BLaER1 treated with 17β-estradiol and CSF1 and Interleukin-3, amounts not matched to agents 10 nM and 100 nM (cell line): Measurements from ENCODE around the gene SERPINA12.

Source experiments
- H3K27ac ChIP-seq, 11 experiments: shearing (Covaris generic); formaldehyde crosslinking; 2 replicates each; pipeline ENCODE4 v1.8.1; 2022
- H3K27me3 ChIP-seq, 11 experiments: shearing (Covaris generic); formaldehyde crosslinking; 2 replicates each; pipeline ENCODE4 v1.8.1; 2022
- H3K36me3 ChIP-seq, 11 experiments: shearing (Covaris generic); formaldehyde crosslinking; 2 replicates each; pipeline ENCODE4 v1.8.1; 2022
- H3K4me1 ChIP-seq, 10 experiments: shearing (Covaris generic); formaldehyde crosslinking; 2 replicates each; pipeline ENCODE4 v1.8.1; 2022
- H3K4me2 ChIP-seq, 11 experiments: shearing (Covaris generic); formaldehyde crosslinking; 2 replicates each; pipeline ENCODE4 v1.8.1; 2022
- H3K4me3 ChIP-seq, 10 experiments: shearing (Covaris generic); formaldehyde crosslinking; 2 replicates each; pipeline ENCODE4 v1.8.1; 2022
- H3K9ac ChIP-seq, 11 experiments: shearing (Covaris generic); formaldehyde crosslinking; 2 replicates each; pipeline ENCODE4 v1.8.1; 2022
- H3K9me3 ChIP-seq, 11 experiments: shearing (Covaris generic); formaldehyde crosslinking; replicated peaks in 1 of 11; 2 replicates each; pipeline ENCODE4 v1.8.1; 2022
- H4K20me1 ChIP-seq, 11 experiments: shearing (Covaris generic); formaldehyde crosslinking; 2 replicates each; pipeline ENCODE4 v1.8.1; 2022
- Cebpa-rat ChIP-seq, 11 experiments: shearing (Covaris generic); IDR thresholded peaks; 2 replicates each; pipeline ENCODE4 v1.8.1; 2022

Gene SERPINA12

DNA sequence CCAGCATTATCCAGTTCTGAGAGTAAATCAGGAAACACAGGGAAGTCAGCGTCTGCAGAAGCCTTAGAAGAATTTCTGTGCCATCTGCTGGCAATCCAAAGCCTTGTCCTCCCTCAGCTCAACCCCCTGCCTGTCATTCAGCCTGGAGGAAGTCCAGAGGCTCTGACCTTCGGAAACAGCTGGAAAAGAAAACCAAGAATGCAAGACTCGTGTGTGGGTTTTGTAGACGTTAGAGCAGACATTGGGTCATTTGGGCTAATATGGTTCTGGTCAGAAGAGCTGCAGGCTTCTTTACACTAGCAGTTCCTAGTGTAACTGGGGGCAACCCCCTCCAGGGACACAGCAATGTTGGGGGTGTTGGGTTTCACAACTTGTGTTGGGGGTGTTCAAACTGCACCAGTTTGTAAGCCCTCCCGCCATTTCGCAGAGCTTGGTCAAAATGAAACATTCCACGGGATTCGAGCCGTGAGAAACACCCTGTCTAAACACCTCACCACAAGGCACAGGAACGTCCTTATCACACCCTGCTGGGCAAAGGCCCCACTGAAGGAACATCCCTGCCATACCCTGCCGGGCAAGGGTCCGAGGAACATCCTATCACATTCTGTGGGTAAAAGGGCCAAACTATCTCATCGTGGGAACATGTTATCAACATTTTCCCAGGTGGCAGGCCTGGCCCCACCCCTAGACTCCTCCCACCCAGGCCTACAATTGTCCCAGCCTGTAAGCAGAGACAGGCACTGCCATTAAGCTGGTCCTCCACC, 30.9 kb upstream of the SERPINA12 start:
- Histone ChIP-seq H3K9me3 (peaks cover 0 to 9% (median 0%) of the 10 kb centered on the region in 11 experiments; a peak in 7 of 22 replicates), H4K20me1 (no peaks in the 10 kb centered on the region), H3K27me3 (no peaks in the 10 kb centered on the region), H3K27ac (no peak overlapping the region), H3K4me2 (peak overlapping the region in 1 of 11 experiments; percentile 37; a peak in 1 of 22 replicates), H3K4me1 (peaks cover 0 to 6% (median 0%) of the 10 kb centered on the region in 10 experiments; a peak in 1 of 20 replicates), H3K4me3 (no peak overlapping the region), H3K36me3 (no peaks in the 10 kb centered on the region), H3K9ac (no peak overlapping the region)
- no peak for TF ChIP-seq Cebpa-rat (IDR thresholded peaks at IDR 0.05)

DNA sequence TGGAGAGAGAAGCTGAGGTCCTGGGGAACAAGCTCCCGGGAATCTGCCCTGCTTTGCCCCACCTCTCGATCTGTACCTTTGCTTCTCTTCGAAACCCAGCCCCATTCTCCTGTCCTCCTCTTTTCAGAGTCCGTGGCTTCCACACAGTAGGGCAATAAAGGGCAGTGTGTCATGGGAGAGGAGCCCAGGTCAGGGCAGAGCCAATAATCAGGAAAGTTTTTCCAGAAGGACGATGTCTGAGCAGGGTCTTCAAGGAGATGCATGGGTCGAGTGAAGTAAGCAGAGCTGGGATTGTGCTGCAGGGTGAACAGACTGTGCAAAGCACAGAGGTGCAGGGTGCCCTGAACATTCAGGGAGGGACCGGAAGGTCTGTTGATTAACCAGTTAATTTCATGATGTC, 29.9 kb upstream of the SERPINA12 start:
- H4K20me1 ChIP-seq = no peaks in the 10 kb centered on the region
- no peak overlapping the region for H3K4me2 ChIP-seq
- H3K27me3 ChIP-seq = no peaks in the 10 kb centered on the region
- no peak overlapping the region for H3K9ac ChIP-seq
- peaks cover 0 to 6% (median 0%) of the 10 kb centered on the region in 10 experiments; a peak in 1 of 20 replicates for H3K4me1 ChIP-seq
- no peak overlapping the region for H3K27ac ChIP-seq
- no peak for TF ChIP-seq Cebpa-rat (IDR thresholded peaks at IDR 0.05)
- H3K9me3 ChIP-seq = peaks cover 0 to 8% (median 0%) of the 10 kb centered on the region in 11 experiments; a peak in 5 of 22 replicates
- no peaks in the 10 kb centered on the region for H3K36me3 ChIP-seq
- no peak overlapping the region for H3K4me3 ChIP-seq

GRCh38 chr14:94538070-94538740, 28.9 kb upstream of the SERPINA12 start:
- Histone ChIP-seq H4K20me1 (no peaks in the 10 kb centered on the region), H3K9me3 (peaks cover 0 to 14% (median 4%) of the 10 kb centered on the region in 11 experiments; a peak in 13 of 22 replicates), H3K4me3 (no peak overlapping the region), H3K4me1 (peaks cover 0 to 9% (median 6%) of the 10 kb centered on the region in 10 experiments; a peak in 13 of 20 replicates), H3K9ac (no peak overlapping the region), H3K27me3 (no peaks in the 10 kb centered on the region), H3K4me2 (no peak overlapping the region), H3K36me3 (no peaks in the 10 kb centered on the region), H3K27ac (no peak overlapping the region)
- TF ChIP-seq Cebpa-rat (IDR thresholded peaks at IDR 0.05) = no peak

DNA sequence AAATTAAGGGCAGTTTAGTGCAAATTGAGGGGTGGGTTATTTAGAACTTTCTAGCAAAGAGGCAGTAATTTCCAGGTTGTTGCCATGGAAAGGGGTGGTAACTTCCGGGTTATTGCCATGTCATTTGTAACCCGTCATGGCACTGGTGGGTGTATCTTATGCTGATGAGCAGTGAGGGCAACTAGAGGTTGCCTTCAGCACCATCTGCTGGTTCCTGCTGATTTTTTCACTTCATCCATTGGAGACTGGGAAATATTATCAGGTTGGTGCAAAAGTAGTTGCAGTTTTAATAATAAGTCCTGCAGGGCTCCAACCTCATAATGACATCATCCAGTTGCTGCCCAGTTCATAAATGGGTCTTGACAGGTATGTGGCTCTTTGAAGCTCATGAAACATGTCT, 27.6 kb upstream of the SERPINA12 start:
- H3K27me3 ChIP-seq = no peaks in the 10 kb centered on the region
- peak overlapping the region in 1 of 11 experiments; percentile 45; a peak in 1 of 22 replicates for H3K27ac ChIP-seq
- no peak overlapping the region for H3K9ac ChIP-seq
- peaks cover 13 to 22% (median 19%) of the 10 kb centered on the region in 10 experiments for H3K4me1 ChIP-seq
- TF ChIP-seq Cebpa-rat (IDR thresholded peaks at IDR 0.05) = no peak
- no peaks in the 10 kb centered on the region for H3K36me3 ChIP-seq
- H3K4me2 ChIP-seq = no peak overlapping the region
- no peaks in the 10 kb centered on the region for H4K20me1 ChIP-seq
- peaks cover 0 to 18% (median 7%) of the 10 kb centered on the region in 11 experiments; a peak in 13 of 22 replicates for H3K9me3 ChIP-seq
- H3K4me3 ChIP-seq = no peak overlapping the region

DNA sequence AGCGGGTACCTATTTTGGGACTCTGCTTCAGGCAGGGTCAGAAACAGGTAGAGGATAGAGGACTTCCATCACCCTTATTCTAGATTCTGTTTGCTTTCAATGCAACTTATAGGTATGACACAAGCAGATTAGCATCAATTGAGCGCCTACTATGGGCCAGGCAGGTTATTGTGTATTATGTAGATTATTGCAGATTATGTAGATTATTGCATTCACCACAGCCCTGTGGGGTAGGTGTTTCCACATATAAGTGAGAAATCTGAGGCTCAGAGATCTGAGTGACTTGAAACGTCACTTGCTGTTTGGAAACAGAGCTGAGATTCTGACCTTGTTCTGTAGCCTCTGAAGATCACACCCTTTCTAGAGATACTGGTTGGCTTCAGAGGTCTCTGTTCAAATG, 26.2 kb upstream of the SERPINA12 start:
- Histone ChIP-seq H3K9ac (no peak overlapping the region), H3K27me3 (no peaks in the 10 kb centered on the region), H3K4me3 (no peak overlapping the region)

GRCh38 chr14:94532447-94532846, 23.2 kb upstream of the SERPINA12 start:
- Histone ChIP-seq H3K36me3 (no peaks in the 10 kb centered on the region), H3K4me2 (peak overlapping the region; percentile 44 to 80 (median 62); a peak in 21 of 22 replicates), H3K27me3 (no peaks in the 10 kb centered on the region), H3K4me3 (no peak overlapping the region), H4K20me1 (no peaks in the 10 kb centered on the region), H3K9me3 (peaks cover 4 to 22% (median 8%) of the 10 kb centered on the region in 11 experiments; a peak in 17 of 22 replicates), H3K27ac (peak overlapping the region in 10 of 11 experiments; percentile 4 to 85 (median 36); a peak in 13 of 22 replicates), H3K4me1 (peaks cover 13 to 36% (median 19%) of the 10 kb centered on the region in 10 experiments), H3K9ac (peak overlapping the region in 4 of 11 experiments; percentile 25 to 69 (median 50); a peak in 5 of 22 replicates)
- TF ChIP-seq Cebpa-rat (IDR thresholded peaks at IDR 0.05) = no peak

More for the DNA sequence above, 26.2 kb upstream of the SERPINA12 start:
- no peak for TF ChIP-seq Cebpa-rat (IDR thresholded peaks at IDR 0.05)
- H3K9me3 ChIP-seq = peaks cover 0 to 23% (median 7%) of the 10 kb centered on the region in 11 experiments; a peak in 13 of 22 replicates
- peaks cover 13 to 30% (median 22%) of the 10 kb centered on the region in 10 experiments for H3K4me1 ChIP-seq
- H3K36me3 ChIP-seq = no peaks in the 10 kb centered on the region
- H3K27ac ChIP-seq = no peak overlapping the region
- H3K4me2 ChIP-seq = no peak overlapping the region
- H4K20me1 ChIP-seq = no peaks in the 10 kb centered on the region

GRCh38 chr14:94531187-94531586, 21.9 kb upstream of the SERPINA12 start:
- Histone ChIP-seq H3K36me3 (no peaks in the 10 kb centered on the region), H3K9me3 (peaks cover 8 to 29% (median 17%) of the 10 kb centered on the region in 11 experiments; a peak in 18 of 22 replicates), H3K4me2 (peak overlapping the region in 2 of 11 experiments; percentile 73 to 80; a peak in 2 of 22 replicates), H4K20me1 (no peaks in the 10 kb centered on the region), H3K27me3 (no peaks in the 10 kb centered on the region), H3K4me1 (peaks cover 13 to 36% (median 19%) of the 10 kb centered on the region in 10 experiments), H3K9ac (no peak overlapping the region), H3K27ac (0 out of 22 replicates have a peak overlapping the region, but pooled peaks of 1 of the 11 experiments have one; percentile 85), H3K4me3 (no peak overlapping the region)
- no peak for TF ChIP-seq Cebpa-rat (IDR thresholded peaks at IDR 0.05)

DNA sequence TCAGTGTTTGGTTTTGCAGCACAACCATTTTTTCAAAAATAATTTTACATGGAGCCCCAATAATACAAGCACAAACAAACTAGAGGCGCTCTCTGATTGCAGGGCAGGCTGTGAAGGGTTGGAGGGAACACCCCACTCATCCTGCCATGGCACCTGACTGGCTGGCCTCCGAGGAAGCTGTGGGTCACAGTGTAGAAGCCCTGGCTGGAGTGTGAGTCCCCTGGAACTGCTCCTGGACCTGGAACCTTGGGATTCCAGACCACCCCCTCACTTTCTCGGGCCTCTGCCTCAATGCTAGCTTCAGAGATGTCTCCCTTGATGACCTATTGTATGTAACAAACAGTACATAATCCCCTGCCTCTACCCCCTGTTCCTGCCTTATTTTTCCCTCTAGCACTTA, 14.8 kb upstream of the SERPINA12 start:
- Histone ChIP-seq H3K4me3 (no peak overlapping the region), H3K9ac (no peak overlapping the region), H3K27ac (no peak overlapping the region), H3K36me3 (no peaks in the 10 kb centered on the region), H3K9me3 (peaks cover 6 to 24% (median 15%) of the 10 kb centered on the region in 11 experiments; a peak in 17 of 22 replicates), H3K27me3 (no peaks in the 10 kb centered on the region), H4K20me1 (no peaks in the 10 kb centered on the region), H3K4me1 (peaks cover 0 to 10% (median 6%) of the 10 kb centered on the region in 10 experiments; a peak in 9 of 20 replicates), H3K4me2 (no peak overlapping the region)
- TF ChIP-seq Cebpa-rat (IDR thresholded peaks at IDR 0.05) = no peak

DNA sequence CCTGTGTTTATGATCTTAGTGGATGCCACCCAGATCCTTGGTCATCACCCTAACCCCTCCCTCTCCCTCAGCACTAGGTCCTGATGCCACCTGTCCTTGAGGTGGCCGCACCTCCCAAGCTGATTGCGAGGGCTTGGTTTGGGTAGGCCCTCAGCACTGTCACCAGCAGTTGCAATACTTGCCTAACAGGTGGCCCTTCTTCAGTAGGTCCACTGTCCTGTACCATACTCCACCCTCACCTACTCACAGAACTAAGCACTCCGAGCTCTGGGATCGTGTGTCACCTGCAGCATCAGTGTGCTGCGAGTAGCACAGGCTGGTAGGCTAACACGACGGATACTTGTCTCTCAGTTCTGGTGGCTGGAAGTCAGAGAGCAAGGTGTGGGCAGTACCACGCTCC, 14.0 kb upstream of the SERPINA12 start:
- Histone ChIP-seq H3K4me2 (no peak overlapping the region), H3K27ac (no peak overlapping the region), H3K9me3 (peaks cover 6 to 24% (median 15%) of the 10 kb centered on the region in 11 experiments; a peak in 17 of 22 replicates), H3K4me3 (no peak overlapping the region), H3K9ac (no peak overlapping the region), H3K36me3 (no peaks in the 10 kb centered on the region), H3K4me1 (peaks cover 0 to 10% (median 6%) of the 10 kb centered on the region in 10 experiments; a peak in 9 of 20 replicates), H4K20me1 (no peaks in the 10 kb centered on the region), H3K27me3 (no peaks in the 10 kb centered on the region)
- no peak for TF ChIP-seq Cebpa-rat (IDR thresholded peaks at IDR 0.05)
